DND-41 (cell line): ENCODE data around the gene SPPL2C.

ENCODE experiments used
- ATAC-seq: fragments of 200-7000 bp; cut with Tn5 transposase; 3 replicates; pipeline ENCODE4 v1.9.1; 2021; ENCODE audit warnings: low read depth; ENCODE audit not compliant: insufficient read depth
- DNase-seq: peaks from one replicate; pipeline ENCODE4 v3.0.0-alpha.2; 2020
- H2AFZ ChIP-seq: 2 replicates; pipeline ENCODE4 v1.6.0; 2012; ENCODE audit warnings: low read depth, low read length
- H3K27ac ChIP-seq: 2 replicates; pipeline ENCODE4 v1.5.1; 2012; ENCODE audit warnings: low read length, inconsistent platforms
- H3K27me3 ChIP-seq: fragments of 200-600 bp; sonication (generic); 2 replicates; pipeline ENCODE4 v1.6.0; 2012; ENCODE audit warnings: low read length, mild to moderate bottlenecking, inconsistent platforms; ENCODE audit not compliant: insufficient read depth, poor library complexity
- H3K36me3 ChIP-seq: 2 replicates; pipeline ENCODE4 v1.5.1; 2012; ENCODE audit warnings: low read length, inconsistent platforms; ENCODE audit not compliant: insufficient read depth
- H3K4me1 ChIP-seq: 2 replicates; pipeline ENCODE4 v1.5.1; 2012; ENCODE audit warnings: mild to moderate bottlenecking, low read length; ENCODE audit not compliant: insufficient read depth
- H3K4me2 ChIP-seq: 2 replicates; pipeline ENCODE4 v1.6.0; 2012; ENCODE audit warnings: mild to moderate bottlenecking, moderate library complexity, low read length, inconsistent platforms; ENCODE audit not compliant: insufficient read depth
- H3K4me3 ChIP-seq, 2 experiments: fragments of 200-600 bp in 1 of 2; shearing (Covaris generic) in 1 of 2; 2 replicates each; pipeline ENCODE4 v1.5.1; 2012 to 2016; ENCODE audit warnings: inconsistent platforms in 2 of 2, low read length in 2 of 2, mild to moderate bottlenecking in 2 of 2, low read depth in 1 of 2, moderate library complexity in 1 of 2
- H3K79me2 ChIP-seq: 2 replicates; pipeline ENCODE4 v1.6.0; 2012; ENCODE audit warnings: low read length, inconsistent platforms; ENCODE audit not compliant: insufficient read depth
- H3K9ac ChIP-seq: 2 replicates; pipeline ENCODE4 v1.6.0; 2012; ENCODE audit warnings: low read depth, mild to moderate bottlenecking, inconsistent platforms, low read length, moderate library complexity
- H3K9me3 ChIP-seq: 2 replicates; pipeline ENCODE4 v1.5.1; 2012; ENCODE audit warnings: low read length, moderate library complexity, mild to moderate bottlenecking, inconsistent platforms; ENCODE audit not compliant: insufficient read depth, severe bottlenecking
- H4K20me1 ChIP-seq: 2 replicates; pipeline ENCODE4 v1.6.0; 2012; ENCODE audit warnings: low read length; ENCODE audit not compliant: insufficient read depth
- EZH2 ChIP-seq: IDR thresholded peaks from 3 replicates; pipeline ENCODE4 v1.6.1; 2012; ENCODE audit warnings: borderline replicate concordance, low read depth, mild to moderate bottlenecking, moderate library complexity, low read length, inconsistent platforms; ENCODE audit not compliant: severe bottlenecking
- TF ChIP-seq, protein P1 (sequence below): IDR thresholded peaks from 2 replicates; pipeline ENCODE4 v1.5.1; 2012; ENCODE audit warnings: borderline replicate concordance, low read length, moderate library complexity, mild to moderate bottlenecking; ENCODE audit not compliant: poor library complexity, severe bottlenecking; ENCODE audit errors: extremely low read depth

SPPL2C gene

DNA sequence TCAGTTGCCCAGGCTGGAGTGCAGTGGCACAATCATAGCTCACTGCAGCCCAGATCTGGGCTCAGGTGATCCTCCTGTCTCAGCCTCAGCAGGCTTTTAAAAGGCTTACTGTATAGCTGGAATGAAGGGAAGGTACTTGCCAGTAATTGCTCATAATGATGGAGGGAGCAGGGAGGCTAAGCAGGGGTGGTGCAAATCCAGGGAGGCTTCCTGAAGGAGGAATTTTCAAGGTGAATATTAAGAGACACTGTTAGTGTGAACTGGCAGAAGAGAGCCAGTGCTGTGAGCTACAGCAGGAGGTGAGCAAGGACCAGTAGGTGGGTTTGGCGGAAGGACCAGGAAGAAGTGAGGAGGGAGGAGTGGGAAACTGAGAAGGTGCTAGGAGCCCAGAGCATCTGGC, 35.8 kb upstream of the SPPL2C start:
- DNase-seq = no peak
- no peak overlapping the region for H3K4me3 ChIP-seq
- TF ChIP-seq, protein P1, sequence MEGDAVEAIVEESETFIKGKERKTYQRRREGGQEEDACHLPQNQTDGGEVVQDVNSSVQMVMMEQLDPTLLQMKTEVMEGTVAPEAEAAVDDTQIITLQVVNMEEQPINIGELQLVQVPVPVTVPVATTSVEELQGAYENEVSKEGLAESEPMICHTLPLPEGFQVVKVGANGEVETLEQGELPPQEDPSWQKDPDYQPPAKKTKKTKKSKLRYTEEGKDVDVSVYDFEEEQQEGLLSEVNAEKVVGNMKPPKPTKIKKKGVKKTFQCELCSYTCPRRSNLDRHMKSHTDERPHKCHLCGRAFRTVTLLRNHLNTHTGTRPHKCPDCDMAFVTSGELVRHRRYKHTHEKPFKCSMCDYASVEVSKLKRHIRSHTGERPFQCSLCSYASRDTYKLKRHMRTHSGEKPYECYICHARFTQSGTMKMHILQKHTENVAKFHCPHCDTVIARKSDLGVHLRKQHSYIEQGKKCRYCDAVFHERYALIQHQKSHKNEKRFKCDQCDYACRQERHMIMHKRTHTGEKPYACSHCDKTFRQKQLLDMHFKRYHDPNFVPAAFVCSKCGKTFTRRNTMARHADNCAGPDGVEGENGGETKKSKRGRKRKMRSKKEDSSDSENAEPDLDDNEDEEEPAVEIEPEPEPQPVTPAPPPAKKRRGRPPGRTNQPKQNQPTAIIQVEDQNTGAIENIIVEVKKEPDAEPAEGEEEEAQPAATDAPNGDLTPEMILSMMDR = no peak
- no peak for TF ChIP-seq EZH2
- no peaks in the 10 kb centered on the region for H3K36me3 ChIP-seq
- no peaks in the 10 kb centered on the region for H3K4me1 ChIP-seq
- H4K20me1 ChIP-seq = no peaks in the 10 kb centered on the region; the same call in 1 of the 2 replicates
- H3K9me3 ChIP-seq = no peaks in the 10 kb centered on the region
- no peak overlapping the region for H3K27ac ChIP-seq
- no peaks in the 10 kb centered on the region for H3K79me2 ChIP-seq
- H3K4me2 ChIP-seq = no peak overlapping the region
- no peak for ATAC-seq
- no peak overlapping the region for H3K9ac ChIP-seq
- no peak overlapping the region for H2AFZ ChIP-seq
- H3K27me3 ChIP-seq = peaks cover 15% of the 10 kb centered on the region

DNA sequence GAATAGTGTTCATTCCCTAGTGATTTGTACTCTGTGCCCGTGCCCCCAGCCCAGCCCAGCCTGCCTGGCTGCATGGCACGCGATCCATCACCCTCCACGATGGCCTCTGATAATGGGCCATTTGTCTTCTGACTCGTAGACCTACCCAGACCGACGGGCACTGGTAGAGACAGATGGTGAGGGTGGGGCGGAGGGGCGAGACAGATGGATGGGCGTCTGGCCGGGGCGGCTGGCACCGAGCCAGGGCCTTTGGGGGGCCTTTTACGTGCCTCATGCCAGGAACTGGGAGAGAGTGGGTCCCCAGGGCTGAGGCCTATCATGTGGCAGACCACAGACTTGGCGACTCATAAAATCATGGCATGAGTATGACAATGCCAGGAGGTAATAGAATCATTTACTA, 35.2 kb upstream of the SPPL2C start:
- TF ChIP-seq EZH2 = no peak
- TF ChIP-seq, protein P1 = no peak
- Histone ChIP-seq H3K4me3 (no peak overlapping the region), H3K27ac (no peak overlapping the region), H3K79me2 (no peaks in the 10 kb centered on the region), H3K9ac (no peak overlapping the region), H3K4me2 (no peak overlapping the region), H3K27me3 (peaks cover 12% of the 10 kb centered on the region), H2AFZ (no peak overlapping the region), H3K36me3 (no peaks in the 10 kb centered on the region), H3K9me3 (no peaks in the 10 kb centered on the region), H3K4me1 (no peaks in the 10 kb centered on the region), H4K20me1 (no peaks in the 10 kb centered on the region; the same call in 1 of the 2 replicates)
- DNase-seq (no peak), ATAC-seq (no peak)

DNA sequence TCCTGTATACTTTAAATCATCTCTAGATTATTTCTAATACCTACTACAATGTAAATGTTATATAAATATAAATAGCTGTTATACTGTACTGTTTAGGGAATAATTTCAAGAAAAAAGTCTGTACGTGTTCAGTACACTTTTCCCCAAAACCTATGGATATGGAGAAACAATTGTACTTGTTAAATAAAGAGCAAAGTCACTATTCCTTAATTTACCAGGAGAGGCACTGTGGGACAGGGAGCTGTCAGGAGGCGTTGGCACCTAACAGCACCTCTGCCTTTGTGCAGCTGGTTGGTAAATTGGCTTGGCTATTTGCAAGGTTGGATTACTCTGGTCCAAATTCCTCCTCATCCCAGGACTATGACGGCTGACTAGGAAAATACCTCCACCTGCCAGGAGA, 32.6 kb upstream of the SPPL2C start:
- no peak overlapping the region for H3K4me2 ChIP-seq
- no peaks in the 10 kb centered on the region for H3K79me2 ChIP-seq
- ATAC-seq (no peak), DNase-seq (no peak)
- H3K27me3 ChIP-seq = peaks cover 6% of the 10 kb centered on the region
- no peak overlapping the region for H3K27ac ChIP-seq
- no peak overlapping the region for H3K9ac ChIP-seq
- no peaks in the 10 kb centered on the region; the same call in 1 of the 2 replicates for H4K20me1 ChIP-seq
- H3K4me1 ChIP-seq = no peaks in the 10 kb centered on the region
- no peak for TF ChIP-seq EZH2
- TF ChIP-seq, protein P1 = peak; percentile 55
- no peak overlapping the region for H3K4me3 ChIP-seq
- H3K9me3 ChIP-seq = no peaks in the 10 kb centered on the region
- no peak overlapping the region for H2AFZ ChIP-seq
- H3K36me3 ChIP-seq = no peaks in the 10 kb centered on the region
